Activated CD8-positive, alpha-beta memory T cell treated with anti-CD3 and anti-CD28 coated beads for 48 hours (primary cell): Measurements from ENCODE around the gene RSPH3.
"Not testable (repeated sequence)": the region's sequence is repeated elsewhere in the genome, so short reads cannot be mapped to it uniquely, and the experiment has no call there.

ENCODE experiments used
- DNase-seq, 3 experiments: peaks; one replicate each; pipeline ENCODE4 v3.0.0-alpha.2; 2020; ENCODE audit warnings: low read depth in 2 of 3, low spot score in 2 of 3

Gene RSPH3

GRCh38 chr6:159025224-159025623 is 25.2 kb upstream of the RSPH3 start:
- DNase-seq: not testable (repeated sequence)

- no peak for DNase-seq
These were observed 23.9 kb upstream of the RSPH3 start for GRCh38 chr6:159023893-159024292.

GRCh38 chr6:159020011-159020410 is 20.0 kb upstream of the RSPH3 start:
- DNase-seq: no peak

- DNase-seq: no peak
These were observed 18.0 kb upstream of the RSPH3 start for GRCh38 chr6:159017757-159018559.

GRCh38 chr6:159014406-159014805 is 14.4 kb upstream of the RSPH3 start:
- no peak for DNase-seq

- DNase-seq: no peak
These were observed 13.2 kb upstream of the RSPH3 start for GRCh38 chr6:159013229-159013628.

- no peak for DNase-seq
These were observed 12.2 kb upstream of the RSPH3 start for GRCh38 chr6:159012201-159012600.

- not testable (repeated sequence) for DNase-seq
These were observed 10.1 kb upstream of the RSPH3 start for GRCh38 chr6:159010037-159010612.

GRCh38 chr6:159008656-159009288 is 8.8 kb upstream of the RSPH3 start:
- DNase-seq: no peak

GRCh38 chr6:159007510-159007909 is 7.5 kb upstream of the RSPH3 start:
- DNase-seq: no peak

GRCh38 chr6:159005436-159005835 is 5.4 kb upstream of the RSPH3 start:
- no peak for DNase-seq

GRCh38 chr6:159004592-159004991 is 4.6 kb upstream of the RSPH3 start:
- DNase-seq: no peak

GRCh38 chr6:159002432-159003155 is 2.6 kb upstream of the RSPH3 start:
- no peak for DNase-seq

GRCh38 chr6:158999154-158999665 is 792 bp downstream of the RSPH3 start:
- no peak for DNase-seq

GRCh38 chr6:158996856-158997255 is 3.1 kb downstream of the RSPH3 start:
- DNase-seq: no peak

- no peak for DNase-seq
These were observed 6.4 kb downstream of the RSPH3 start for GRCh38 chr6:158993639-158994038.

- DNase-seq: no peak
These were observed 8.8 kb downstream of the RSPH3 start for GRCh38 chr6:158991017-158991723.

GRCh38 chr6:158989711-158990110 is 10.3 kb downstream of the RSPH3 start:
- DNase-seq: not testable (repeated sequence)

GRCh38 chr6:158988477-158988876 is 11.5 kb downstream of the RSPH3 start:
- no peak for DNase-seq

GRCh38 chr6:158987657-158988056 is 12.3 kb downstream of the RSPH3 start:
- no peak for DNase-seq

- no peak for DNase-seq
These were observed 21.2 kb downstream of the RSPH3 start for GRCh38 chr6:158978757-158979156.
